ENCODE results near the gene CASTOR2.
"Not testable (repeated sequence)": the region's sequence is repeated elsewhere in the genome, so short reads cannot be mapped to it uniquely, and the experiment has no call there.

DNA sequence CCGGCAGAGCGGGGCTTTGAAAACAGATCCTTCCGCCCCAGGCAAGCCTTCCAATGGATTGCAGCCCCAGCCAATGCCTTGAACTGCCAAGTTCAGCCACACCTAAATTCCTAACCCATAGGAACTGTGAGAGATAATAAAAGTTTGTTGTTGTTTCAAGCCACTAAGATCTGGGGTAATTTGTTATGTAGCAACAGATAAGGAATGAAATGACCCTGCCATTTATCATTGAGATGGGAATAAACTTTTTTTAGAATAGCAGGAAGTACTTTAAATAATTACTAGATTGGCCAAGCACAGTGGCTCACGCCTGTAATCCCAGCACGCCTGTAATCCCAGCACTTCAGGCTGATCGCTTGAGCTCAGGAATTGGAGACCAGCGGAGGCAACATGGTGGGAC is 11.5 kb downstream of the CASTOR2 start:
- TF ChIP-seq, protein P1, sequence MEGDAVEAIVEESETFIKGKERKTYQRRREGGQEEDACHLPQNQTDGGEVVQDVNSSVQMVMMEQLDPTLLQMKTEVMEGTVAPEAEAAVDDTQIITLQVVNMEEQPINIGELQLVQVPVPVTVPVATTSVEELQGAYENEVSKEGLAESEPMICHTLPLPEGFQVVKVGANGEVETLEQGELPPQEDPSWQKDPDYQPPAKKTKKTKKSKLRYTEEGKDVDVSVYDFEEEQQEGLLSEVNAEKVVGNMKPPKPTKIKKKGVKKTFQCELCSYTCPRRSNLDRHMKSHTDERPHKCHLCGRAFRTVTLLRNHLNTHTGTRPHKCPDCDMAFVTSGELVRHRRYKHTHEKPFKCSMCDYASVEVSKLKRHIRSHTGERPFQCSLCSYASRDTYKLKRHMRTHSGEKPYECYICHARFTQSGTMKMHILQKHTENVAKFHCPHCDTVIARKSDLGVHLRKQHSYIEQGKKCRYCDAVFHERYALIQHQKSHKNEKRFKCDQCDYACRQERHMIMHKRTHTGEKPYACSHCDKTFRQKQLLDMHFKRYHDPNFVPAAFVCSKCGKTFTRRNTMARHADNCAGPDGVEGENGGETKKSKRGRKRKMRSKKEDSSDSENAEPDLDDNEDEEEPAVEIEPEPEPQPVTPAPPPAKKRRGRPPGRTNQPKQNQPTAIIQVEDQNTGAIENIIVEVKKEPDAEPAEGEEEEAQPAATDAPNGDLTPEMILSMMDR (IDR thresholded peaks at IDR 0.05; ENCODE audit: insufficient read depth, low read depth, low read length) = not testable (repeated sequence)
- TF ChIP-seq EZH2 (IDR thresholded peaks at IDR 0.05; ENCODE audit: insufficient read depth, low read length) = not testable (repeated sequence)

Measured in astrocyte (in vitro differentiated cells and primary cell).